Measurements from ENCODE around the gene CER1. TPM values are rescaled to one million over a fixed set of nuclear protein-coding genes. Genes with fewer than 3 reads are reported as not detected.
"Not testable (repeated sequence)": the region's sequence is repeated elsewhere in the genome, so short reads cannot be mapped to it uniquely, and the experiment has no call there.

Gene CER1
- total and polyA plus RNA-seq, 3 donors from 2014 or later, result 0.25 to 0.47 TPM; not detected in 1

GRCh38 chr9:14686168-14686567 is 36.4 kb downstream of the CER1 start:
- H3K36me3 ChIP-seq (ENCODE audit: low read depth, missing control alignments), result no peaks in the 10 kb centered on the region
- no peaks in the 10 kb centered on the region for H3K27me3 ChIP-seq
- no peak for DNase-seq
- TF ChIP-seq POLR2A (IDR thresholded peaks at IDR 0.05) (no peak), CTCF (IDR thresholded peaks at IDR 0.05) (no peak)
- H3K4me1 ChIP-seq, result no peaks in the 10 kb centered on the region
- intact Hi-C loops (cut with DNase I; ENCODE audit: low total_unique reads), result no loop called here
- H3K4me3 ChIP-seq, result no peak overlapping the region
- no peak overlapping the region for H3K27ac ChIP-seq
- H3K9me3 ChIP-seq, result no peaks in the 10 kb centered on the region

GRCh38 chr9:14682616-14683015 is 39.9 kb downstream of the CER1 start:
- H3K27me3 ChIP-seq; H3K36me3 ChIP-seq (ENCODE audit: low read depth, missing control alignments); H3K9me3 ChIP-seq; DNase-seq; H3K4me3 ChIP-seq; H3K4me1 ChIP-seq; intact Hi-C loops (cut with DNase I; ENCODE audit: low total_unique reads); H3K27ac ChIP-seq: not testable (repeated sequence)
- 90 to 99% methylated on average over 4 of the region's 4 CpGs for WGBS, 2 donors

DNA sequence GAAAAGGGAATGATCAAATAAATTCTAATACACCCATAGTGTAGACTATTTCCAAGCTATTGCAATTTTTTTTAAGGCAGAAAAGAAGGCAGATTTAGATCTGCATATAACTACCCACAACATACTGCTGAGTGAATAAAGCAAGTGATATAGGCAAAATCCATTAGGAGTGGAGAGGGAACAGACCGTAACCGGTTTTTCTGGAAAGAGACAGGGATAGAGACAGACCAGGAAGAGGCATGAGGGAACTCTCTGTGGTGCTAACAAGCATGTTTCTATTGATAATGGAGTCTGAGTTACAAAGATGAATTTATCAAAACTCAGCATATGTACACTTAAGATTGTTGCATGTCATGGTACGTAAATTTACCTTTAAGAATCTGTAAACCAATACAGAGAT is 43.8 kb downstream of the CER1 start:
- no peaks in the 10 kb centered on the region for H3K36me3 ChIP-seq (ENCODE audit: low read depth, missing control alignments)
- no peaks in the 10 kb centered on the region for H3K27me3 ChIP-seq
- no peaks in the 10 kb centered on the region for H3K9me3 ChIP-seq
- intact Hi-C loops (cut with DNase I; ENCODE audit: low total_unique reads), result no loop called here
- DNase-seq, result no peak
- H3K4me1 ChIP-seq, result no peaks in the 10 kb centered on the region
- no peak for TF ChIP-seq CTCF (IDR thresholded peaks at IDR 0.05)
- no peak for TF ChIP-seq POLR2A (IDR thresholded peaks at IDR 0.05)
- no peak overlapping the region for H3K4me3 ChIP-seq
- no peak overlapping the region for H3K27ac ChIP-seq
- WGBS, 2 donors, result 93 to 95% methylated on average over 3 of the region's 3 CpGs

DNA sequence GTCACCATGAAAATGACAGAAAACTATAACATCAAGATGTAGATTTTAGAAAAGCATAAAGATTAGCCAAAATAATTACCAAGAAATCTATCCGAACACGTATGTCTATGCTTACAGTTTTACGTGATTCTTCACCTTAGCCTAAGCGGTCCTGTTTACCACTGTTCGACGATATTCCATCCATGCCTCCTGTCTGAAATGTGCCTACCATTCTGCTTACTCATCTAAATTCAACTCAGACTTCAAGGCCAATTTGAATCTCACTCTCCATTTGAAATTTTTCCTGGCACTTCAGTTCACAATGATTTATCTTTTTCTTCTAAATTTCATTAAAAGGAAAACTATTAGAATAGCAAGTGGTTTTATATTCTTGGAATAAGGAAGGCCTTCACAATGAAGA is 44.7 kb downstream of the CER1 start:
- intact Hi-C loops (cut with DNase I; ENCODE audit: low total_unique reads), result no loop called here
- no peaks in the 10 kb centered on the region for H3K36me3 ChIP-seq (ENCODE audit: low read depth, missing control alignments)
- no peaks in the 10 kb centered on the region for H3K4me1 ChIP-seq
- no peak for DNase-seq
- H3K27ac ChIP-seq, result no peak overlapping the region
- WGBS, 2 donors, result 93 to 96% methylated on average over 6 of the region's 6 CpGs
- no peaks in the 10 kb centered on the region for H3K9me3 ChIP-seq
- TF ChIP-seq POLR2A (IDR thresholded peaks at IDR 0.05) (no peak), CTCF (IDR thresholded peaks at IDR 0.05) (no peak)
- H3K27me3 ChIP-seq, result no peaks in the 10 kb centered on the region
- no peak overlapping the region for H3K4me3 ChIP-seq

DNA sequence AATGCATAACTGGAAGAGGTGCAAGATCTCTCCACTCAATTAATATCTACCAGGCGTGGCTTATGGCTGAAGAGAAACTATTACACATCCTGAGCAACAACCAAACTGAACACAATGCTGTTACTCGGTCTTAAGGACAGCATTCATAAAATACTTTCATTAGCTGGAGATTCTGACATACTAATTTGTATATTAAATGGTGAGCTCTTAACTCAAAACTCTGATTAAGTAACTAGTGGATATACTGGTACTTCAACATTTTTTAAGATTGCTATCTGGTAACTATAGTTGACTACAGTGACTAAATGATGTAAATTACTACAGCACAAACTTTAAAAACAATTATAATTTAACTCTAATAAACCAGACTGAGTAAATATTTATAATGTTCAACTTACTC is 45.1 kb downstream of the CER1 start:
- H3K27ac ChIP-seq, result no peak overlapping the region
- H3K36me3 ChIP-seq (ENCODE audit: low read depth, missing control alignments), result no peaks in the 10 kb centered on the region
- no peak for TF ChIP-seq CTCF (IDR thresholded peaks at IDR 0.05)
- no peak for TF ChIP-seq POLR2A (IDR thresholded peaks at IDR 0.05)
- H3K27me3 ChIP-seq, result no peaks in the 10 kb centered on the region
- H3K9me3 ChIP-seq, result no peaks in the 10 kb centered on the region
- no peak for DNase-seq
- intact Hi-C loops (cut with DNase I; ENCODE audit: low total_unique reads), result no loop called here
- no peaks in the 10 kb centered on the region for H3K4me1 ChIP-seq
- WGBS, 2 donors, result 90 to 92% methylated on average over 2 of the region's 2 CpGs
- no peak overlapping the region for H3K4me3 ChIP-seq

All from testis (tissue), 3 donors.